Smooth muscle cell (in vitro differentiated cells): ENCODE results near the gene RUFY3. TPM values are rescaled to one million over a fixed set of nuclear protein-coding genes. Genes with fewer than 3 reads are reported as not detected.

Experiments used
- DNase-seq: peaks from one replicate; lab custom pipeline; 2025; ENCODE audit not compliant: unreplicated experiment; lab: John Stamatoyannopoulos, UW
- H2AFZ ChIP-seq: fragments of 200-600 bp; sonication (generic); 2 replicates; pipeline ENCODE4 v1.6.0; 2016; ENCODE audit warnings: antibody characterized with exemption, low read depth, mild to moderate bottlenecking
- H3F3A ChIP-seq: fragments of 200-600 bp; sonication (generic); 2 replicates; pipeline ENCODE4 v1.6.0; 2017; ENCODE audit warnings: antibody characterized with exemption, low read depth
- H3K27ac ChIP-seq: fragments of 200-600 bp; sonication (generic); 2 replicates; pipeline ENCODE4 v1.5.1; 2016; ENCODE audit warnings: low read depth, mild to moderate bottlenecking
- H3K27me3 ChIP-seq: fragments of 200-600 bp; sonication (generic); 2 replicates; pipeline ENCODE4 v1.6.1; 2016; ENCODE audit warnings: low read depth, mild to moderate bottlenecking
- H3K36me3 ChIP-seq: fragments of 200-600 bp; sonication (generic); 2 replicates; pipeline ENCODE4 v1.5.1; 2016; ENCODE audit warnings: low read depth
- H3K4me1 ChIP-seq: fragments of 200-600 bp; sonication (generic); 2 replicates; pipeline ENCODE4 v1.5.1; 2016; ENCODE audit warnings: low read depth
- H3K4me2 ChIP-seq: fragments of 200-600 bp; sonication (generic); 2 replicates; pipeline ENCODE4 v1.6.0; 2016; ENCODE audit warnings: mild to moderate bottlenecking
- H3K4me3 ChIP-seq: fragments of 200-600 bp; sonication (generic); 2 replicates; pipeline ENCODE4 v1.5.1; 2016; ENCODE audit warnings: mild to moderate bottlenecking
- H3K79me2 ChIP-seq: fragments of 200-600 bp; sonication (generic); 2 replicates; pipeline ENCODE4 v1.6.0; 2016; ENCODE audit warnings: low read depth, mild to moderate bottlenecking
- H3K9ac ChIP-seq: fragments of 200-600 bp; sonication (generic); 2 replicates; pipeline ENCODE4 v1.6.0; 2016; ENCODE audit warnings: low read depth
- H3K9me3 ChIP-seq: fragments of 200-600 bp; sonication (generic); replicated peaks from 2 replicates; pipeline ENCODE4 v1.5.1; 2016; ENCODE audit warnings: low read depth
- H4K20me1 ChIP-seq: fragments of 200-600 bp; sonication (generic); 2 replicates; pipeline ENCODE4 v1.6.0; 2016; ENCODE audit warnings: low read depth
- CTCF ChIP-seq: fragments of 200-600 bp; sonication (generic); IDR thresholded peaks from 2 replicates; pipeline ENCODE4 v1.5.1; 2017; ENCODE audit warnings: borderline replicate concordance, mild to moderate bottlenecking, antibody characterized with exemption; ENCODE audit not compliant: insufficient read depth, poor library complexity, severe bottlenecking
- WGBS: methylation state at CpG from one replicate; pipeline ENCODE4 v1.1.7; 2016; ENCODE audit warnings: low lambda C conversion rate; 5-methylcytosine and 5-hydroxymethylcytosine counted together
- polyA plus RNA-seq: library from polyadenylated mRNA; unstranded; fragments of >200 nt; fragmentation: Nextera tagmentation; extraction: Ambion mirVana; gene quantifications from 2 replicates; pipeline ENCODE4 v1.2.1, GENCODE V29; 2016
- total RNA-seq: library from RNA; depleted of rRNA; stranded (reverse); fragments of >200 nt; gene quantifications from 2 replicates; pipeline ENCODE4 v1.2.3, GENCODE V29; 2014

Gene RUFY3
- total and polyA plus RNA-seq, 2 experiments from 2014 or later = 22.2 to 49.2 TPM

- peaks cover 74% of the 10 kb centered on the region for H3K79me2 ChIP-seq
- H3K4me2 ChIP-seq = no peak overlapping the region
- DNase-seq = no peak
- H3K4me1 ChIP-seq = peaks cover 9% of the 10 kb centered on the region
- H3K4me3 ChIP-seq = no peak overlapping the region
- H3K36me3 ChIP-seq = peaks cover 14% of the 10 kb centered on the region
- 96% methylated on average over 1 of the region's 1 CpG for WGBS
- H3F3A ChIP-seq = peaks cover 4% of the 10 kb centered on the region
- no peaks in the 10 kb centered on the region for H3K9me3 ChIP-seq
- H3K27me3 ChIP-seq = no peaks in the 10 kb centered on the region
- H3K9ac ChIP-seq = no peak overlapping the region
- peaks cover 87% of the 10 kb centered on the region for H4K20me1 ChIP-seq
- H2AFZ ChIP-seq = no peak overlapping the region
- no peak for TF ChIP-seq CTCF
- H3K27ac ChIP-seq = no peak overlapping the region
These were observed 111.9 kb downstream of the RUFY3 start for GRCh38 chr4:70833675-70834074.

GRCh38 chr4:70836081-70836480 is 114.3 kb downstream of the RUFY3 start:
- no peak for DNase-seq
- 96% methylated on average over 2 of the region's 2 CpGs for WGBS
- no peaks in the 10 kb centered on the region for H3K27me3 ChIP-seq
- H3K4me2 ChIP-seq = peak overlapping the region; percentile 100
- peaks cover 9% of the 10 kb centered on the region for H3K4me1 ChIP-seq
- peaks cover 13% of the 10 kb centered on the region for H3F3A ChIP-seq
- peaks cover 8% of the 10 kb centered on the region for H3K36me3 ChIP-seq
- peaks cover 70% of the 10 kb centered on the region for H4K20me1 ChIP-seq
- no peak overlapping the region for H3K4me3 ChIP-seq
- H2AFZ ChIP-seq = no peak overlapping the region
- peak overlapping the region; percentile 42 for H3K27ac ChIP-seq
- H3K9me3 ChIP-seq = no peaks in the 10 kb centered on the region
- no peak for TF ChIP-seq CTCF
- no peak overlapping the region for H3K9ac ChIP-seq
- H3K79me2 ChIP-seq = peaks cover 71% of the 10 kb centered on the region

GRCh38 chr4:70838204-70838603 is 116.4 kb downstream of the RUFY3 start:
- H3F3A ChIP-seq = peaks cover 13% of the 10 kb centered on the region
- peaks cover 55% of the 10 kb centered on the region for H3K79me2 ChIP-seq
- TF ChIP-seq CTCF = no peak
- peak overlapping the region; percentile 82 for H3K27ac ChIP-seq
- no peaks in the 10 kb centered on the region for H3K27me3 ChIP-seq
- H4K20me1 ChIP-seq = peaks cover 54% of the 10 kb centered on the region
- peak overlapping the region; percentile 68 for H3K4me3 ChIP-seq
- under 1% methylated on average over 4 of the region's 4 CpGs for WGBS
- H3K36me3 ChIP-seq = peaks cover 5% of the 10 kb centered on the region
- H3K9ac ChIP-seq = peak overlapping the region; percentile 87
- H3K4me1 ChIP-seq = peaks cover 9% of the 10 kb centered on the region
- DNase-seq = no peak
- H3K4me2 ChIP-seq = peak overlapping the region; percentile 100
- no peaks in the 10 kb centered on the region for H3K9me3 ChIP-seq
- H2AFZ ChIP-seq = peak overlapping the region; percentile 30

- DNase-seq = peak; percentile 45
- Histone ChIP-seq H3K27me3 (no peaks in the 10 kb centered on the region), H3K36me3 (peaks cover 5% of the 10 kb centered on the region), H3F3A (peaks cover 13% of the 10 kb centered on the region), H3K9ac (peak overlapping the region; percentile 87), H3K4me3 (peak overlapping the region; percentile 68), H3K4me2 (peak overlapping the region; percentile 100), H2AFZ (peak overlapping the region; percentile 75), H4K20me1 (peaks cover 46% of the 10 kb centered on the region), H3K79me2 (peaks cover 50% of the 10 kb centered on the region), H3K4me1 (peaks cover 9% of the 10 kb centered on the region), H3K9me3 (no peaks in the 10 kb centered on the region), H3K27ac (peak overlapping the region; percentile 82)
- under 1% methylated on average over 72 of the region's 80 CpGs for WGBS
- no peak for TF ChIP-seq CTCF
These were observed 117.2 kb downstream of the RUFY3 start for GRCh38 chr4:70838666-70839588.
